Heart left ventricle (tissue), 13 donors: ENCODE measurements around the gene OTUD6A.

Source experiments
- CTCF ChIP-seq, 12 donors: fragments of 200-600 bp; sonication (generic) in 4 of 12; IDR thresholded peaks; one replicate each; pipeline versions ENCODE4 v1.5.0 to v1.8.0; 2018 to 2022; ENCODE audit warnings: antibody characterized with exemption in 12 of 12, mild to moderate bottlenecking in 5 of 12
- POLR2A ChIP-seq, 2 donors: fragments of 450-650 bp; IDR thresholded peaks; one replicate each; pipeline ENCODE4 v1.6.1; 2017; ENCODE audit warnings: antibody characterized with exemption in 2 of 2, mild to moderate bottlenecking in 2 of 2, moderate library complexity in 2 of 2
- donor health status: ischemic (EF 13 %, LVEDD 7.1; RV severe dilation, severe dysfunction).
- donor health status: DM: no; HTN: yes; CAD: no.
- donor health status: DM: no; HTN: no; CAD: no.
- donor health status: ischemic (EF 25% LVEDD 6.9; RV normal size, moderate dysfunction).
- donor health status: ischemic (EF 25% LVEDD 5.7; RV mildly dilated, moderate dysfunction).
- donor health status: ischemic (EF 35%, LVEDD 5.7; RV mildly dilated, moderate dysfunction).
- donor health status: nonischemic (EF 11% LVEDD 7.7; RV severe dilation, severe dysfunction).
- donor health status: DM: yes; HTN: yes; CAD: no.
- donor health status: PGD.
- donor health status: ischemic (EF 29% LVEDD 5.4; RV normal size, mild dysfunction).
- donor health status: nonischemic (EF 23%, LVEDD 6.1; RV moderate dilation, normal function).

GRCh38 chrX:70062961-70063550 lies 799 bp downstream of the OTUD6A start:
- TF ChIP-seq POLR2A (IDR thresholded peaks at IDR 0.05) = no peak
- no peak for TF ChIP-seq CTCF (IDR thresholded peaks at IDR 0.05)
